GM18861 (cell line): ENCODE measurements around the gene WFS1.

Experiments used
- ATAC-seq: cut with Tn5 transposase; IDR thresholded peaks from one replicate; pipeline ENCODE4 v1.9.1; 2021; ENCODE audit not compliant: unreplicated experiment

WFS1 gene

DNA sequence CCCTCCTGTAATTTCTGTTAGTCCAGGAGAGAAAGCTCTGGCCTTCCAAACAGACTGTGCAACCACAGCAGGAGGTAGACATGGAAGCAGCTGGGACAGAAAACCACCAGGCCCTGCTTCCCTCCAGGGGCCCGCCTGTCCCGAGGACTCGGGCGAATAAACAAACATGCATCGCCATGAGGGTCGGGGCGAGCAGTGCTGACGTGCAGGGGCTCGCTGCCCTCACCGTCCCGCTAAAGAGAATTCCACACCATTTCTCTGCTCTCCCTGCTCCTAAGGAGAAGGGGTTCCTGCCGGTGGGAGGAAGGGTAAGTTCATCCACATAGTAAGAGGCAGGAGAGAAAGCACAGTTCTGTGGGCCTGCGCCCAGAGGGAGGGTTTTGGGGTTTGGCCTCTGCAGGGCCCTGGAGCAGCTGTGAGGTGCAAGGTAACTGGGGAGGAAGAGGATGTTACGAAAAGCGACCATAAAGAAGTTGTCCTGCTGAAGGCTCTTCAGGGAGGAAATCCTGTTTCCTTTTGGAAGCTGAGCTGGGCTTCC, 54.9 kb downstream of the WFS1 start:
- ATAC-seq = no peak

DNA sequence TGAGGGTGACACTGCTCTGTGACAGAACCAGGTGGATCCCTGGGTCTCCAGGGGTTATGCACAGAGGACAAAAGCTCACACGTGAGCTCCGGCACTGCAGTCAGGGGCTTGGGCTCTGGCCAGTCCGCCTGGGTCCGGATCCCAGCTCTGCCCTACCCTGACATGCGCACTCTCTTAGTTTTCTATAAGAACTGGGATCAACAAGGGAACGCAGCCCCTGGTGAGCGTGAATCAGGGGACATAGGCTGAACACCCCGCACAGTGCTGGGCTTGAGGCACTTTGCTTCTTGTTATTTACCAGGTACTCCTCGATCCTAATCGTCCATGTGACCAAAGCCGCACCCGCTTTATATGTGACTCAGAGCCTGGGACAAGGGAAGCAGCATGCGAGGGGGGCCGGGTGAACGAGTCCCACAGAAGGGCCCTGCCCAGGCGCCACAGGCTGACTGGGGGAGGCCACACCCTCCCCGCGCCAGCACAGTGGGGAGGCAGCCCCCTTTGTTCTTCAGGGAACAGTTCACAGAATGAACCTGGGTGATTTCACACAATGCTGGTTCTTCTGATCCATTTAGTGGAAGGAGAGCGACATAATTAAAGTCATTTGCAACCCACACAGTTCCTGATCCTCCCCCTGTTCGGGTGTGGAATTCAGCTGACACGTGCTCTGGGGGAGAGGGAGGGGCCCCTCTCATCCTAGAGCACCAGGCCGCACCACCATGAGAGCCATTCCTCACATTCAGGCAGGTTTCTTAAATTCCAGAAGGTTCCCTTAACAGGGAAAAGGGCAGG, 55.5 kb downstream of the WFS1 start:
- no peak for ATAC-seq

DNA sequence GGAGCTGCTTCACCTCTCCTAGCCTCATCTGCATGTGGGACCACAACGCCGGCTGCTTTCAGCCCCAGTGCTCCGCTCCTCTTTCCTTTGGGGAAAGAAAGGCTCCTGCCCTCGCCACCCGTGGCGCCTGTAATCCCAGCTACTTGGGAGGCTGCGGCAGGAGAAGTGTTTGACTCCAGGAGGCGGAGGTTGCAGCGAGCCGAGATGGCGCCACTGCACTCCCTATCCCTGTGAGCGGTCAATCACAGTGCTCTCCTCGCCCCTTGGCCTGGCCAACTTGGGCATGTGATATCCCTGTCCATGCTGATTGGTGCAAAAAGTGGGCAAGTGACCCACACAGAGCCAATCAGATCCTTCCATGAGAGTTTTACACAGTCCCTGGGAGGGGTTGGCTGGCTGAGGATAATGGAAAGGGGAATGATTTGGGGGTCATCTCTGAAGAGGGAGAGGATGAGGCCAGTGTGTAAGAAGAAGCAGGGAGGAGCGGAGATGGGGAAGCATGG, 56.2 kb downstream of the WFS1 start:
- no peak for ATAC-seq

DNA sequence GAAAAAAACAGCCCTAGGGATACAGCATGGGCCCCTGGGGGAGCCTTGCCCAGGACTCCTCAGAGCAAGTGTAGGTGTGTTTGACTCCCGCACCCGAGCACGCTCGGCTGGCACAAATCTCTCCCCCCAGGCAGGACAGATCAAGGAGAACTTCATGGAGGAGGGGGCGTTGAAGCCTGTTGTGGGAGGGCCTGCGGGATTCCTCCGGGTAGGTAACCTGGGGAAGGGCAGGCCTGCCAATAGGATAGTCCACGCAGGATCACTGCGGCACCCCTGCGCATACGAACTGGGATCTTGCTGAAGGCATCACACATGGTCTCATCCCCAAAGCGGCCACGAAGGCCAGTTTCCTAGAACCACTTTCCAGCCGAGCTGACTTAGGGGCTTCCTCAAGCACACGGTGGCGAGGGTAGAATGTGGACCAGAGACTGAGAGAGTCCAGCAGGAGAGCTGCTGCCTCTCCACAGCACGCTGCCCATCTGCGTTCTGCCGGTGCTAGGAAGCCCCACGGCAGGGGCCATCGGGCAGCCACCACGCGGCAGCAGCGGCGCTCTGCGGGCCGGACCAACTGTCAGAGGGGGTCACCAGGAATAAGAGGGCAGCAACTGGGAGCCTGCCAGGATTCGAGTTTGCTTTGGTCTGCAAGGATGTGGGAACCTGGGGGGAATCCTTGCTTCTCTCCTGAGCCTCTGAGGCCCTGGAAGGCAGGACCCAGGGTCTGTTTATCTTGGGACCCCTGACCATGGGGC, 56.8 kb downstream of the WFS1 start:
- ATAC-seq = no peak

DNA sequence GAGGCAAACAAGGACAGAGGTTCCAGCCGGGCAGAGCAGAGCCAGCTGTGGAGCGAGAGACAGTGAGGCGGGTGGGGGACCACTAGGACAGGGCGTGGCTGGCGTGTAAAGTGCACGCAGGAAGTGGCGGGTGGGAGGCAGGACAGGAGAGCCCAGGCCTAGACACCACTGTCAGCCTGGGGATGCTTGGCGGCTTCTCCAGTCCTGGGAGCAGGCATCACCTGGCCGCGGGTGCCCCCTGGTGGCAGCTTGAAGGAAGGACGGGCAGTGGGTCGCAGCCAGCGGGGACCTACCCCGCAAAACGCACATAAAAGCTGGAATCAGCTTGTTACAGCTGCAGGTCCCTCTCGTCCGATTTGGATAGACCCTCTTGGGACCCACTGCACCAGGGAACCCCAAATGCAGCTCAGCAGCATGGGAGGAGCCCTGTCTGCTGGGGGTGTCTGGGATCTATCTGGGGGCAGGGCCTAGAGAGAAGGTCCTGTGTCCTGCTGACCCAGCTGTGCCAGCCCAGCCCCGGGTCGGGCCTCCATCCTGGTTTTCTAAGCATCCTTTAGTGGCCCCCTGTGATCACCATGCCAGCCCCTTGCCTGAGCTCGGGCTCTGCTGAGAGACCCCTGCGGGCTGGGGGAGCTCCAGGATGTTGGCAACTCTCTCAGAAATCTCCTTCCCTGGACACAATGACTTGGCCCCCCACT, 57.7 kb downstream of the WFS1 start:
- no peak for ATAC-seq

DNA sequence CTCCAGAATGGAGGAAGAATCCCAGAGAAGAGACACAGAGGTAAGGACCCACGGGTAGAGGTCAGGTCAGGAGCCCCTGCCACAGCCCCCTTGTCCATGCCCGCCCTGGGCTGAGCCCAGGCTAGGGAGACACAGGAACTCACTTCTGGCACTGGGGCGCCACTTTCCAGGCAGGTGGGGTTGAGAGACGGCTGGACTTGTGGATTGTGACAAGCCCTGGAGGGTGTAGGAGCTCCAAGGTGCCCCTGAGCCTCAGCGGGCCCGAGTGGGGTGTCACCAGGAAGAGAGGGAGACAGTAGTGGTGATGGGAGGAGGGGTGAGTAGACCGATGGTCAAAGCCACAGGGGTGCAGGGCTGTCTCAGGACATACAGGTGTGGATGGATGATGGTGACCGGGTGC, 58.9 kb downstream of the WFS1 start:
- no peak for ATAC-seq

DNA sequence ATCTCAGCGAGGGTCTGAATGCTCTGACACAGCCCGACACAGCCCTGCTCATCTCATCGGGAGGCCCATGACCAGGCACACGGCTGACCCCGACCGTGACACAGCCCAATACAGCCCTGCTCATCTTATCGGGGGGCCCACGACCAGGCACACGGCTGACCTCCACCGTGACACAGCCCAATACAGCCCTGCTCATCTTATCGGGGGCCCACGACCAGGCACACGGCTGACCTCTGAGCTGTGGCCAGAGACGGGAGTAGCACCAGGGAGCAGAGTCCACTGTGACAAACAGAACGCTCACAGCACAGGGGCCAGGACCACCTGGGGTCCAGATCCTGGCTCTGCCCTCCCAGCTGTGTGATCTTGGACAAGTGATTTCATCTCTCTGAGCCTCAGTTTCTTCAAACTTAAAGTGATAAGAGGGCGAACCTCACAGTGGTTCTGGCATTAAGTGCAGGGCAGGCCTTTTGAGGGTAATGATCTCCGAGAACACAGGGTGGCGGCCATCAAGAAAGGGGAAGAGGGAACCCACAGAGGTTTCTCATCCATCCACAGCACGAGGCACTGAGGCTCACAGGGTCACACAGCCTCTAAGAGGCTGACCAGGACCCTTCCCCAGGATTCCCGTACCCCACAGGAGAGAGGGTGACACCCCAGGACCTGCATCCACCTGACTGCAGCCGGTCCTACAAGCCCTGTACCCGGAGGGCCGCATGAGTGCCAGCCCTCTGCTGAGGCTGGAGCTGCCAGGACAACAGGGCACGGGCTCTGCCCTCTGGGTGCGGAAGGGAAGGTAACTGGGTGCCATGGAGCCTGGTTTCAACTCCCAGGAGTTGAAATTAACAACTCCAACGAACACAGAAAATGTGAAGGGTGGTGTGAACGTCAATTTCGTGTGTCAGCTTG, 60.1 kb downstream of the WFS1 start:
- ATAC-seq = no peak

DNA sequence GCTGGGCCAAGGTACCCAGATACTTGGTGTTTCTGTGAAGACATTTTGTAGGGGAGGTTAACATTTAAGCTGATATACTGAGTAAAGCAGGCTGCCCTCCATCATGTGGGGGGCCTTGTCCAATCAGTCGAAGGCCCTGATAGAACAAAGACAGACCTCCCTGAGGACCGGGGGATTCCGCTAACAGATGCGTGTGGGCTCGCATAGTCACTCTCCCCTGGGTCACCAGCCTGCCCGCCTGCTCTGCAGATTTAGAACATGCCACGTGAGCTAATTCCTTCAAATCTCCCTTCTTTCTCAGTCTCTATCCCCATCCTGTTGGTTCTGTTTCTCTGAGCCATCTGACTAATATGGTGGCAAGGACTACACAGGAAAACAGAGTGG, 60.7 kb downstream of the WFS1 start:
- no peak for ATAC-seq

DNA sequence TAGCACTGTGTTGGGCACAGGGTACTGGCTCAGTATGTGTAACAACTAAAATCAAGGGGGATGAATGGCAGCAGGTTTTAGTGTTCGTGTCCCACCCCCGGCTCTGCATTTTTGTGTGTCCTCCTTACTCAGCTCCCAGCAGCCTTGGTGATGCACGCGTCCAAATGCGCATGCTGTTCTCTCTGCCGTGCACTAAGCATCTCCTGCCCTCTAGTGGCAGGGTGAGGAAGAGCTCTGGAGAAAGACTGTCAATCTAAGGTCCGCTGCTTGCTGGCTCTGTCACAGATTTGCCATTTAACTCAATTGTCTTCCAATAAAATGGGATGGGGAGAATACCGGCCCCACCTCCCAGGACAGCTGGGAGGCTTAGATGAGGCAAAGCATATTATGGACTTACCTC, 61.4 kb downstream of the WFS1 start:
- ATAC-seq = no peak

DNA sequence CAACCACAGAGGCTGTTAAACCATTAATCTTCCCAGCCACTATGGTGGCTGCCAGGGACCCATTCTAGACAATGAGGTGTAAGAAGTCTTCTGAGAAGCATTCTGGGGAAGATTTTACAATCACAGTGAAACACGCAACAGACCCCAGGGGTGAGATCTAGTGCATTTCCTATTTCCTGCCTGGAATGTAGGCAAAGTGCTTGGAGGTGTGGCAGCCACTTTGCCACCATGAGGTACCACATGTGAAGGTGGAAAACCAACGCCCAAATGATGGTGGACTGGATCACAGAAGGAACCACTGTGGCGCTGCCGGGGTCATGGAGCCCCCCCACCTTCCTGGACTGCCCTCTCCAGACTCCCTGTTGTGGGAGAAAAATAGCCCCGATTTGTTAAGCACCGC, 61.8 kb downstream of the WFS1 start:
- no peak for ATAC-seq

DNA sequence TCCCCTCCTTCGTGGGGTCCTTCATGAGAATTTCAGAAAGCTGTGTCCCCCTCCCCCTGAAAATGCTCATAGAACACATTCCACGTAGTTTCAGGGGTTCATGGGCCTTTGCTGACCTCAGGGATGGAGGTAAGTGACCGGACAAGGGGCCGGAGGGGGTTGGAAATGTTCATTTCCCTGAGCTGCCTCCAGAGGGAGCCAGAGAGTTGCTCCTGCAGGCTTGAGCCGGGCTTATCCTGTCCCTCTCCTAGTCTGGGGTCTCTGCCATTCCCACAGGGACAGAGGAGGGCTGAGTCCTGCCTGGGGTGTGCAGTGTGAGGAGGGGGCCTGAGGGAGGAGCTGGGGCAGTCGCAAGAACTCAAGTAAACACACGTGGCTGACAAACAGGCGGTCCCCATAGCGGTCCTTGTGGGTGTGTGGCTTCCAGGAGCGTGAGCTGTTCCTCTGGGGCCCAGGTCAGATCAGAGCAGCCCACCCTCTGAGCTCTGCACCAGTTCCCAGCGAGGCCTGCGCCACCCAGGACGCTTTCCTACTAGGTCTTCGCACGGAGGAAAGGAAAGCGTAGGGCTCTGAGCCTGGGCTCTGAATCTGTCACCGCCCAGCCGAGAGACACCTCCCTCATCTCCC, 62.5 kb downstream of the WFS1 start:
- ATAC-seq = no peak

DNA sequence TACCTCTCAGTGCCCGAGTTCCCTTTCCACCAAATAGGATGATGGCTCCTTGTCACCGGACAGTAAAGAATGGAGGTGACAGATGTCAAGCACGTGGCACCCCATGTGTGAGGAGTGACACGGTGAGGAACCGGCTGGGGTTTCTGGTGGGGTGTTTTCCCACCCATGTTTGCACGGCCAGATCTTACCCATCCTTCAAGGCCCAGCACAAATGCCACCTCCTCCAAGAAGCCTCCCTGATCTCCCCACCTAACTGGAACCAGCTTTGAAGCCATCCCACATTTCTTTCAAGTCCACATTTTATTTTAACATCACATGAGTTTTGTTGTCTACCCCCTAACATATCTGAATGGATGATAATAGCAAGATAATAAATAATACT, 63.0 kb downstream of the WFS1 start:
- ATAC-seq = no peak

DNA sequence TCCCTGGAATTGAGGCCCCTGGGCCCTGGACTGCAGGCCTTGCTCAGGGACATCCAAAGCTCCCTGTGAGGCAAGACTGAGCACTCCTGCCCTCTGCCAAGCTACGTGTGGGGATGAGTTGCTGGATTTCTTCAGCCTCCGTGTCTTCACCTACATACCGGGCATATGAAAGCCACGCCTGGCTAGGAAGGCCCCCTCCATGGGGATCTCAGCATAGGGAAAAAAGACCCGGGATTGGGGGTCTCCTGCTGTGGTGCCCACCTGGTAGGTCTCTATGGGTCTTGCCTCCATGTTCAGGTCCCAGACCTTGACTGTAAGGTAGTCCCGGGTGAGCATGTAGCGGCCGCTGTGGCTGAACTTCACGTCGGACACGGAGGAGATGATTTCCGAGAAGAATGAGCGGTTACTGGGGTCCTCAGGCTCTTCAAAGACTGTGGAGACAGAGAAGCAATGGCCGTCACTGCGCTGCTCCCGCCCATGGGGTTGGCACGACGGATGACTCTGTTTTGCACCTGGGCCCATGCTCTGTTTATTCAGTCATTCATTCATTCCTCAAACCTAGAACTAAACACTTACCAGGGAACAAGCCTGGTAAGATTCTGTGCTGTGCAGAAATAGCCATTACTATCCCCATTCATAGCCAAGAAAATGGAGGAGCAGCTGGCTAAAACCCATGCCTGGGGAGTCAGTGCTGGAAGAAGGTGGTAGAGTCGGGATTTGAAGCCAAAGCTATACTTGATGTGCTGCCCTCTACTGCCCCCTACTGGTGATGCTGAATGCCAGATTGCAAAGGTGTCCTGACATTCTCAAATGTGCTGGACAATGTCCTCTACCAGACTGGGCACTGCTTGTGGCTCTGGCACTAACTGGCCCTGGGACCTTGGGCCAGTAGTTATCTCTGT, 63.9 kb downstream of the WFS1 start:
- ATAC-seq = no peak

DNA sequence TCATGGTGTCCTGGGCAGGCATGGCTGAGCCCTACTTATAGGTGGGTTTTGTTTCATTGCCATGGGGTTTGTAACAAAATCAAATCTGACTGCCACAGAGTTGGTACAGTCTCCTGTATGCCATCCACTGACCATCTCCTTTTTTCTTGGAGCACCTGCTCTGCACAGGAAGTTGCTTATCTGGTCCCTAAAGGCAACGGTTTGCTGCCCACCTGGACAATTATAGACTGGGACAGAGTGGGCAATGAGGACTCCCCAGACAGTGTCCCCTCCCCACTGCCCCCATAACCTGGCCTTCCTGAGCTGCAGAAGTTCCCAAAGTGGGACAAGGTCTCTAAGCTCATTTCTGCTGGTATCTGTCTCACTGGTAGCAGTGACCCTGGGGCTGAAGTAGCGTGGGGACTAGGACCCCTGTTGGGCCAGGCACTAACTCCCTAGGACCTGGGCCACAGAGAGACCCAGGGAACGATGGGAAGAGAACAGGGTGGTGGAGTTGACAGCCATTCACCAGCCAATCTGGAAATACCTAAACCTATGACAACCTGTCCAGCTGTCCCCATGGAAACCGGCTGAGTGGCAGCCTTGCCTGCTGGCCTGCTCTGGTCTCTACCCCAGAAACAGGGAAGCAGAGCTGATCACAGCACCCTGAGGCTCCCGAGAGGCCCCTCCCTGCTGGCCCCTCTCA, 64.7 kb downstream of the WFS1 start:
- ATAC-seq = no peak

DNA sequence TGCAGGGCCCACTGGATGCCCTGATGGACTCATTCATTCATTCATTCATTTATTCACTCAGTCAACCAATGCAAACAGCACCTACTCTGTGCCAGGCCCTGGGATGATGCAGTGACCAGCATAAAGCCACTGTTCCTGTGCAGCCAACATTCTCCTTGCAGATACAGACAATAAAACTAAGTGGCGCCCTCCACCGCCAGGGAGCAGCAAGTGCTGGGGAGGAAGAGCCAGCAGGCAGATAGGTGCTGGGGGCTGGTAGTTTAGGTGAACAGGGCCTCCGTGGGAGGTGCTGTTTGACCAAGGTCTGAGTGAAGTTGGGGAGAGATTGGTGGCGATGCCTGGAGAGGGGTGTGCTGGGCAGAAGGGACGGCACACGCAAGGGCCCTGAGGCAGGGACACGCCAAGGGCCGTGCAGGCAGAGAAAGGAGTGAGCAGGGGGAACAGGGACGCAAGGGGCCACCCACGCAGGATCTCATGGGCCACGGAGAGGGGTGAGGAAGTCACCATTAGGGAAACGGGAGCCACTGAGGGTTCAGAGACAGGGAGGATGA, 65.5 kb downstream of the WFS1 start:
- no peak for ATAC-seq

DNA sequence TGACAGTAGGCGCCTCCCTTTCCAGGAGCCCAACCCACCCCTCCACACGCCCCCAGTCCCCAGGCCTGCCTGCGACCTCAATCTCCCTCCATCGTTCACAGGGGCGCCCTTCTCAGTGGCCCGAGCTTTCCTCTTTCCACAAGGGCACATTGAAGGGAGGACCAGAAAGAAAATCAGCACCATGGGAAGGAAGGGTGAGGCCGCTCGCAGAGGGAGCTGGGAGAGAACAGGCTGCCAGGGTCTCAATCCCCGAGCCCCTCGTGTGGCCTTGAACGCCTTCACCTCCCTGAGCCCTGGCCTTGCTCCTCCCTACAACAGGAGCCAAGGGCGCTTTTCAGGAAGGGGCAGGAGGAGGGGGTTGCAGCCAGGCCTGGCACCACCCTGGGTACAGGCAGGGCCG, 66.5 kb downstream of the WFS1 start:
- no peak for ATAC-seq

DNA sequence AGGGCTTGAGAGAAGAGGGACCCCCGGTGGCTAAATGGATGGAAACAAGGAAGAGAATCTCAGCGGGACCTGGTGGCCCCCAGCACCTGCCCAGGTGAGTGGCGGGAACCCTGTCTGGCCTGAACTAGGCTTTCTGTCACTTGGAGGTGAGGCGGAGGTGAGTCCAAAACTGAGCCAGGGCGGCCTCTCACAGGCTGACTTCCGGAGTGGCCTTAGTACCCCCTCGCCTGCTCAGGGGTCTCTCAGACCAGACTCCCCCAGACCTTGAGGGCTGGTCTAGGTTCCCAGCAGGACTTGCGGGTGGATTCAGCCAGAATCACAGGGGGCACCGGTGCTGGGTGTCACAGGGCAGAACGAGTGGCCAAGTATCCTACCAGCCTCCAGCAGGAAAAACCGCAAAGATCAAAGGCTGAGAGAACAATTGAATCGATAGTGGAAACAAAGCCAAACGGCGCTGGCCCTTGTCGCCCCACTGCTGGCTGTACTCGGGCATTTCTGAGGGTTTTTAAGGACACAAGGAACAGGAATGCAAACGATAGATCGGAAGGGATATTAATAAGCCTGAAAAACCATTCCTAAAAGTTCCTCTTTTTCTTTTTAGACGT, 67.8 kb downstream of the WFS1 start:
- no peak for ATAC-seq
